K562 (cell line): ENCODE data around the gene NUP43. TPM values are rescaled to one million over a fixed set of nuclear protein-coding genes. Genes with fewer than 3 reads are reported as not detected.
A peak's percentile ranks its signal among the peaks of the same experiment; 100 is the strongest.

Experiments used
- ATAC-seq: fragments of 200-7000 bp; cut with Tn5 transposase; 3 replicates; pipeline ENCODE4 v1.9.1; 2020; ENCODE audit warnings: moderate library complexity
- BruUV-seq: library from RNA; stranded (reverse); fragments of 400-500 nt; replicated peaks from 2 replicates; lab custom pipeline; 2021; lab: Mats Ljungman, UMichigan
- CTCF ChIA-PET: fragments of 300-600 bp; formaldehyde crosslinking; extraction: SDS; loops from one replicate; lab custom pipeline; 2021; ENCODE audit warnings: low intra/inter-chr PET ratio; lab: Yijun Ruan, JAX
- POLR2A ChIA-PET: fragments of 300-600, 350-650 bp; sonication (Branson Sonifier 250); formaldehyde crosslinking; extraction: SDS; loops from one replicate; lab custom pipeline; 2021; ENCODE audit warnings: antibody characterized with exemption, inconsistent platforms; lab: Yijun Ruan, JAX
- DNase-seq, 4 experiments: peaks; one replicate each; pipeline versions ENCODE4 v3.0.0 to v3.0.0-alpha.2; 2011 to 2018; ENCODE audit warnings: low spot score in 3 of 4, mixed read lengths in 3 of 4; ENCODE audit errors: extremely low read depth in 1 of 4
- FAIRE-seq: peaks from 2 replicates; lab custom pipeline; 2011; peaks lifted over from hg19 to GRCh38; lab: Jason Lieb, UNC
- H2AFZ ChIP-seq: 2 replicates; pipeline ENCODE4 v1.6.0; 2011; ENCODE audit warnings: low read depth, low read length, control low read depth, inconsistent platforms
- H3K27ac ChIP-seq: fragments of 200-600 bp; 3 replicates; pipeline ENCODE4 v1.8.0; 2011; ENCODE audit warnings: low read depth, mild to moderate bottlenecking, control low read depth, inconsistent platforms, low read length, moderate library complexity, mixed read lengths; ENCODE audit errors: extremely low read depth
- H3K27me3 ChIP-seq, 2 experiments: fragments of 300-600 bp in 1 of 2; 2 replicates in 1 of 2; 3 replicates in 1 of 2; pipeline versions ENCODE4 v1.6.0 to v1.8.0; 2011; ENCODE audit warnings: inconsistent platforms in 2 of 2, low read length in 2 of 2, mild to moderate bottlenecking in 1 of 2, mixed read lengths in 1 of 2, moderate library complexity in 1 of 2; ENCODE audit not compliant: control insufficient read depth in 2 of 2, insufficient read depth in 2 of 2
- H3K36me3 ChIP-seq: fragments of 300-600 bp; 3 replicates; pipeline ENCODE4 v1.8.0; 2011; ENCODE audit warnings: mild to moderate bottlenecking, low read length, inconsistent platforms; ENCODE audit not compliant: control insufficient read depth, insufficient read depth
- H3K4me1 ChIP-seq, 2 experiments: fragments of 200-600 bp in 1 of 2; replicated peaks in 1 of 2; 2 replicates in 1 of 2; 3 replicates in 1 of 2; pipeline versions ENCODE4 v1.5.1 to v1.8.0; 2011; ENCODE audit warnings: inconsistent platforms in 2 of 2, low read length in 2 of 2, mild to moderate bottlenecking in 1 of 2, mixed read lengths in 1 of 2, moderate library complexity in 1 of 2; ENCODE audit not compliant: control insufficient read depth in 2 of 2, insufficient read depth in 2 of 2
- H3K4me2 ChIP-seq: 2 replicates; pipeline ENCODE4 v1.6.1; 2011; ENCODE audit warnings: low read length, control low read depth, inconsistent platforms, mixed read lengths; ENCODE audit not compliant: insufficient read depth
- H3K4me3 ChIP-seq: fragments of 200-600 bp; sonication (generic), shearing (Covaris generic); 2 replicates; pipeline ENCODE4 v1.5.1; 2016; ENCODE audit warnings: control low read depth, inconsistent platforms
- H3K79me2 ChIP-seq: fragments of 200-600 bp; 3 replicates; pipeline ENCODE4 v1.8.0; 2011; ENCODE audit warnings: low read length, inconsistent platforms; ENCODE audit not compliant: control insufficient read depth, insufficient read depth
- H3K9ac ChIP-seq, 2 experiments: 2 replicates each; pipeline versions ENCODE4 v1.6.0 to v1.6.1; 2011; ENCODE audit warnings: low read depth in 2 of 2, low read length in 2 of 2, control low read depth in 1 of 2, inconsistent platforms in 1 of 2, mild to moderate bottlenecking in 1 of 2, mixed read lengths in 1 of 2; ENCODE audit not compliant: insufficient read depth in 1 of 2
- H3K9me1 ChIP-seq: one replicate; pipeline ENCODE4 v1.6.0; 2011; ENCODE audit warnings: inconsistent platforms, mild to moderate bottlenecking, low read length, moderate library complexity; ENCODE audit not compliant: control insufficient read depth, insufficient read depth
- H3K9me3 ChIP-seq: replicated peaks from 2 replicates; pipeline ENCODE4 v1.5.1; 2011; ENCODE audit warnings: low read depth, low read length, inconsistent platforms; ENCODE audit not compliant: control insufficient read depth, insufficient read depth
- H4K20me1 ChIP-seq: replicated peaks from 2 replicates; pipeline ENCODE4 v1.6.1; 2011; ENCODE audit warnings: low read length, inconsistent platforms, mixed read lengths; ENCODE audit not compliant: control insufficient read depth, insufficient read depth
- BDP1 ChIP-seq: IDR thresholded peaks from 3 replicates; pipeline ENCODE4 v1.6.1; 2011; ENCODE audit not compliant: insufficient read length, insufficient read depth
- COPS2 ChIP-seq: fragments of 450-650 bp; conservative IDR thresholded peaks from 2 replicates; pipeline ENCODE4 v1.6.1; 2016; ENCODE audit warnings: mild to moderate bottlenecking, moderate library complexity
- CREB5 ChIP-seq: fragments of 250-450 bp; sonication (Bioruptor Pico); IDR thresholded peaks from 2 replicates; pipeline ENCODE4 v1.5.0; 2020; ENCODE audit warnings: mild to moderate bottlenecking
- ELF4 ChIP-seq: fragments of 450-650 bp; formaldehyde crosslinking; IDR thresholded peaks from 2 replicates; pipeline ENCODE4 v1.4.0; 2022; ENCODE audit warnings: missing genetic modification characterization
- MEIS2 ChIP-seq: fragments of 450-650 bp; IDR thresholded peaks from 2 replicates; pipeline ENCODE4 v1.6.1; 2014; ENCODE audit warnings: mild to moderate bottlenecking; ENCODE audit not compliant: partially characterized antibody
- SAFB ChIP-seq: fragments of 200-400 bp; formaldehyde crosslinking; IDR thresholded peaks from 2 replicates; pipeline ENCODE4 v1.6.1; 2017; ENCODE audit warnings: low read depth, low read length, borderline replicate concordance
- TBP ChIP-seq: optimal IDR thresholded peaks from 2 replicates; pipeline ENCODE3; 2011; ENCODE audit warnings: low read depth, low read length, improper control_type of control experiment
- ZBTB11 ChIP-seq, 3 experiments: fragments of 200-800 bp in 1 of 3; fragments of 250-450 bp in 1 of 3; fragments of 450-650 bp in 1 of 3; sonication (Bioruptor Pico) in 1 of 3; sonication (Bioruptor generic) in 1 of 3; formaldehyde crosslinking in 1 of 3; IDR thresholded peaks; 2 replicates each; pipeline versions ENCODE4 v1.6.1 to v1.8.0; 2016 to 2022; ENCODE audit warnings: mild to moderate bottlenecking in 2 of 3, missing genetic modification characterization in 2 of 3, missing compliant biosample characterization in 1 of 3, moderate library complexity in 1 of 3
- ZNF121 ChIP-seq: sonication (generic); formaldehyde crosslinking; conservative IDR thresholded peaks from 2 replicates; pipeline ENCODE4 v1.8.0; 2022; ENCODE audit warnings: missing genetic modification reagents
- ZNF146 ChIP-seq: IDR thresholded peaks from one replicate; pipeline ENCODE4 v1.6.1; 2018; ENCODE audit warnings: missing compliant biosample characterization; ENCODE audit not compliant: unreplicated experiment
- ZNF444 ChIP-seq: fragments of 250-450 bp; sonication (Bioruptor Pico); IDR thresholded peaks from 2 replicates; pipeline ENCODE4 v1.4.0; 2020; ENCODE audit warnings: mild to moderate bottlenecking, moderate library complexity
- WGBS: fragments of 100-300 bp; shearing (Covaris generic); methylation state at CpG from one replicate; pipeline ENCODE4 v1.1.6; 2016; ENCODE audit warnings: low coverage, mixed read lengths; ENCODE audit not compliant: insufficient coverage; ENCODE audit errors: missing lambda C conversion rate; 5-methylcytosine and 5-hydroxymethylcytosine counted together
- in situ Hi-C: fragments of 300-500 bp; cut with MboI; formaldehyde crosslinking; loops from 4 replicates; pipeline ENCODE4 v1.15.0; 2018; ENCODE audit warnings: inconsistent platforms, mixed read lengths
- intact Hi-C: fragments of 100-400 bp; cut with micrococcal nuclease; formaldehyde crosslinking; loops from 2 replicates; pipeline ENCODE4 v1.14.2; 2022
- polyA plus RNA-seq, 8 experiments: library from polyadenylated mRNA; depleted of rRNA in 4 of 8; stranded (reverse) in 5 of 8; unstranded in 3 of 8; fragments of >200 nt; fragmentation: Nextera tagmentation in 2 of 8; fragmentation: Illumina TruSeq in 1 of 8; extraction: Ambion mirVana in 2 of 8; extraction: Trizol in 1 of 8; gene quantifications; 2 replicates each; pipeline versions ENCODE4 v1.2.1 to v1.2.3, GENCODE V29; 2011 to 2014; ENCODE audit warnings: inconsistent platforms in 1 of 8, missing spikeins in 1 of 8
- total RNA-seq, 7 experiments: library from RNA; depleted of rRNA in 6 of 7; stranded (reverse); fragments of >200 nt in 6 of 7; fragmentation: Illumina TruSeq in 2 of 7; extraction: Trizol in 2 of 7; gene quantifications; 2 replicates each; pipeline versions ENCODE4 v1.2.1 to v1.2.3, GENCODE V29; 2011 to 2021; ENCODE audit warnings: low replicate concordance in 1 of 7

The NUP43 gene
- total and polyA plus RNA-seq, 9 of the 15 experiments (the other 6 are each of a cell fraction or from before 2014, with no cell fraction given): 28.9 to 136 (median 67.4) TPM

- Histone ChIP-seq H3K79me2 (peaks cover 52% of the 10 kb centered on the region), H3K27ac (no peak overlapping the region), H3K9me3 (no peaks in the 10 kb centered on the region), H3K9ac (no peak overlapping the region), H3K4me2 (no peak overlapping the region), H2AFZ (no peak overlapping the region), H3K4me1 (no peaks in the 10 kb centered on the region), H3K4me3 (no peak overlapping the region), H3K36me3 (peaks cover 62% of the 10 kb centered on the region), H3K27me3 (no peaks in the 10 kb centered on the region)
- no peak for FAIRE-seq
- DNase-seq: no peak
- in situ Hi-C loops: no loop called here
- no peak for ATAC-seq
- 91% methylated on average over 3 of the region's 3 CpGs for WGBS
- ChIA-PET POLR2A (no interaction called here), CTCF (no interaction called here)
- intact Hi-C loops: no loop called here
- no TSS peak for BruUV-seq
- TF ChIP-seq COPS2: no peak
- peak; percentile 67; the same call in 1 of the 2 replicates for TF ChIP-seq ZNF121 (CRISPR knock-in tag)
- TF ChIP-seq, all 486 proteins: peak for 1
- Histone ChIP-seq H4K20me1 (no peaks in the 10 kb centered on the region), H3K9me1 (no peaks in the 10 kb centered on the region)
Observed at GRCh38 chr6:149783551-149783950, 37.2 kb upstream of the NUP43 start.

GRCh38 chr6:149782337-149782736, 36.0 kb upstream of the NUP43 start:
- 92% methylated on average over 2 of the region's 2 CpGs for WGBS
- in situ Hi-C loops: no loop called here
- DNase-seq (no peak), ATAC-seq (no peak), FAIRE-seq (no peak)
- ChIA-PET POLR2A (no interaction called here), CTCF (no interaction called here)
- Histone ChIP-seq H3K27me3 (no peaks in the 10 kb centered on the region), H3K4me2 (no peak overlapping the region), H3K4me1 (no peaks in the 10 kb centered on the region), H3K27ac (no peak overlapping the region), H4K20me1 (no peaks in the 10 kb centered on the region), H3K9ac (no peak overlapping the region), H3K4me3 (no peak overlapping the region), H3K79me2 (peaks cover 47% of the 10 kb centered on the region; the same call in 2 of the 3 replicates), H3K9me3 (no peaks in the 10 kb centered on the region), H3K36me3 (peaks cover 63% of the 10 kb centered on the region), H2AFZ (no peak overlapping the region), H3K9me1 (no peaks in the 10 kb centered on the region)
- intact Hi-C loops: no loop called here
- BruUV-seq: TSS peak; percentile 23
- no peak for TF ChIP-seq ZBTB11 (CRISPR knock-in tag; IDR thresholded peaks at IDR 0.05)
- TF ChIP-seq ELF4 (CRISPR knock-in tag): no peak
- no peak for TF ChIP-seq ZNF146 (CRISPR knock-in tag)
- TF ChIP-seq BDP1: no peak
- no peak for TF ChIP-seq ZNF444
- no peak for TF ChIP-seq TBP
- TF ChIP-seq CREB5 (CRISPR knock-in tag): no peak
- TF ChIP-seq MEIS2: no peak
- no peak for TF ChIP-seq SAFB
